K562 (cell line): ENCODE data around the gene HTR2B. TPM values are rescaled to one million over a fixed set of nuclear protein-coding genes. Genes with fewer than 3 reads are reported as not detected.

Source experiments
- ATAC-seq: fragments of 200-7000 bp; cut with Tn5 transposase; 3 replicates; pipeline ENCODE4 v1.9.1; 2020; ENCODE audit warnings: moderate library complexity
- BruUV-seq: library from RNA; stranded (reverse); fragments of 400-500 nt; replicated peaks from 2 replicates; lab custom pipeline; 2021; lab: Mats Ljungman, UMichigan
- CTCF ChIA-PET: fragments of 300-600 bp; formaldehyde crosslinking; extraction: SDS; loops from one replicate; lab custom pipeline; 2021; ENCODE audit warnings: low intra/inter-chr PET ratio; lab: Yijun Ruan, JAX
- POLR2A ChIA-PET: fragments of 300-600, 350-650 bp; sonication (Branson Sonifier 250); formaldehyde crosslinking; extraction: SDS; loops from one replicate; lab custom pipeline; 2021; ENCODE audit warnings: antibody characterized with exemption, inconsistent platforms; lab: Yijun Ruan, JAX
- DNase-seq, 4 experiments: peaks; one replicate each; pipeline versions ENCODE4 v3.0.0 to v3.0.0-alpha.2; 2011 to 2018; ENCODE audit warnings: low spot score in 3 of 4, mixed read lengths in 3 of 4; ENCODE audit errors: extremely low read depth in 1 of 4
- FAIRE-seq: peaks from 2 replicates; lab custom pipeline; 2011; peaks lifted over from hg19 to GRCh38; lab: Jason Lieb, UNC
- H2AFZ ChIP-seq: 2 replicates; pipeline ENCODE4 v1.6.0; 2011; ENCODE audit warnings: low read depth, low read length, control low read depth, inconsistent platforms
- H3K27ac ChIP-seq: fragments of 200-600 bp; 3 replicates; pipeline ENCODE4 v1.8.0; 2011; ENCODE audit warnings: low read depth, mild to moderate bottlenecking, control low read depth, inconsistent platforms, low read length, moderate library complexity, mixed read lengths; ENCODE audit errors: extremely low read depth
- H3K27me3 ChIP-seq, 2 experiments: fragments of 300-600 bp in 1 of 2; 2 replicates in 1 of 2; 3 replicates in 1 of 2; pipeline versions ENCODE4 v1.6.0 to v1.8.0; 2011; ENCODE audit warnings: inconsistent platforms in 2 of 2, low read length in 2 of 2, mild to moderate bottlenecking in 1 of 2, mixed read lengths in 1 of 2, moderate library complexity in 1 of 2; ENCODE audit not compliant: control insufficient read depth in 2 of 2, insufficient read depth in 2 of 2
- H3K36me3 ChIP-seq: fragments of 300-600 bp; 3 replicates; pipeline ENCODE4 v1.8.0; 2011; ENCODE audit warnings: mild to moderate bottlenecking, low read length, inconsistent platforms; ENCODE audit not compliant: control insufficient read depth, insufficient read depth
- H3K4me1 ChIP-seq, 2 experiments: fragments of 200-600 bp in 1 of 2; replicated peaks in 1 of 2; 2 replicates in 1 of 2; 3 replicates in 1 of 2; pipeline versions ENCODE4 v1.5.1 to v1.8.0; 2011; ENCODE audit warnings: inconsistent platforms in 2 of 2, low read length in 2 of 2, mild to moderate bottlenecking in 1 of 2, mixed read lengths in 1 of 2, moderate library complexity in 1 of 2; ENCODE audit not compliant: control insufficient read depth in 2 of 2, insufficient read depth in 2 of 2
- H3K4me2 ChIP-seq: 2 replicates; pipeline ENCODE4 v1.6.1; 2011; ENCODE audit warnings: low read length, control low read depth, inconsistent platforms, mixed read lengths; ENCODE audit not compliant: insufficient read depth
- H3K4me3 ChIP-seq: fragments of 200-600 bp; sonication (generic), shearing (Covaris generic); 2 replicates; pipeline ENCODE4 v1.5.1; 2016; ENCODE audit warnings: control low read depth, inconsistent platforms
- H3K79me2 ChIP-seq: fragments of 200-600 bp; 3 replicates; pipeline ENCODE4 v1.8.0; 2011; ENCODE audit warnings: low read length, inconsistent platforms; ENCODE audit not compliant: control insufficient read depth, insufficient read depth
- H3K9ac ChIP-seq, 2 experiments: 2 replicates each; pipeline versions ENCODE4 v1.6.0 to v1.6.1; 2011; ENCODE audit warnings: low read depth in 2 of 2, low read length in 2 of 2, control low read depth in 1 of 2, inconsistent platforms in 1 of 2, mild to moderate bottlenecking in 1 of 2, mixed read lengths in 1 of 2; ENCODE audit not compliant: insufficient read depth in 1 of 2
- H3K9me1 ChIP-seq: one replicate; pipeline ENCODE4 v1.6.0; 2011; ENCODE audit warnings: inconsistent platforms, mild to moderate bottlenecking, low read length, moderate library complexity; ENCODE audit not compliant: control insufficient read depth, insufficient read depth
- H3K9me3 ChIP-seq: replicated peaks from 2 replicates; pipeline ENCODE4 v1.5.1; 2011; ENCODE audit warnings: low read depth, low read length, inconsistent platforms; ENCODE audit not compliant: control insufficient read depth, insufficient read depth
- H4K20me1 ChIP-seq: replicated peaks from 2 replicates; pipeline ENCODE4 v1.6.1; 2011; ENCODE audit warnings: low read length, inconsistent platforms, mixed read lengths; ENCODE audit not compliant: control insufficient read depth, insufficient read depth
- CBFB ChIP-seq: sonication (generic); formaldehyde crosslinking; IDR thresholded peaks from 2 replicates; pipeline ENCODE4 v1.4.0; 2020; ENCODE audit warnings: mild to moderate bottlenecking, missing genetic modification reagents
- POLR2B ChIP-seq: fragments of 450-650 bp; IDR thresholded peaks from 2 replicates; pipeline ENCODE4 v1.6.1; 2018; ENCODE audit warnings: low read depth; ENCODE audit not compliant: partially characterized antibody
- POLR3G ChIP-seq: IDR thresholded peaks from 2 replicates; pipeline ENCODE4 v1.6.1; 2011; ENCODE audit not compliant: insufficient read length, insufficient replicate concordance; ENCODE audit errors: extremely low read depth
- RB1 ChIP-seq: fragments of 450-650 bp; IDR thresholded peaks from 2 replicates; pipeline ENCODE4 v1.6.1; 2017; ENCODE audit warnings: low read depth, mild to moderate bottlenecking
- STAT5B ChIP-seq: fragments of 250-450 bp; sonication (Bioruptor Pico); IDR thresholded peaks from 2 replicates; pipeline ENCODE4 v1.8.0; 2021; ENCODE audit warnings: mild to moderate bottlenecking, inconsistent platforms
- ZNF174 ChIP-seq: fragments of 250-450 bp; sonication (Bioruptor Pico); IDR thresholded peaks from 2 replicates; pipeline ENCODE4 v1.4.0; 2020; ENCODE audit warnings: mild to moderate bottlenecking
- ZNF3 ChIP-seq: fragments of 250-450 bp; sonication (Bioruptor Pico); IDR thresholded peaks from 2 replicates; pipeline ENCODE4 v1.5.0; 2021; ENCODE audit warnings: mild to moderate bottlenecking, moderate library complexity
- ZNF778 ChIP-seq: fragments of 450-650 bp; formaldehyde crosslinking; IDR thresholded peaks from 2 replicates; pipeline ENCODE4 v1.4.0; 2020; ENCODE audit warnings: mild to moderate bottlenecking, moderate library complexity
- WGBS: fragments of 100-300 bp; shearing (Covaris generic); methylation state at CpG from one replicate; pipeline ENCODE4 v1.1.6; 2016; ENCODE audit warnings: low coverage, mixed read lengths; ENCODE audit not compliant: insufficient coverage; ENCODE audit errors: missing lambda C conversion rate; 5-methylcytosine and 5-hydroxymethylcytosine counted together
- in situ Hi-C: fragments of 300-500 bp; cut with MboI; formaldehyde crosslinking; loops from 4 replicates; pipeline ENCODE4 v1.15.0; 2018; ENCODE audit warnings: inconsistent platforms, mixed read lengths
- intact Hi-C: fragments of 100-400 bp; cut with micrococcal nuclease; formaldehyde crosslinking; loops from 2 replicates; pipeline ENCODE4 v1.14.2; 2022
- polyA plus RNA-seq, 8 experiments: library from polyadenylated mRNA; depleted of rRNA in 4 of 8; stranded (reverse) in 5 of 8; unstranded in 3 of 8; fragments of >200 nt; fragmentation: Nextera tagmentation in 2 of 8; fragmentation: Illumina TruSeq in 1 of 8; extraction: Ambion mirVana in 2 of 8; extraction: Trizol in 1 of 8; gene quantifications; 2 replicates each; pipeline versions ENCODE4 v1.2.1 to v1.2.3, GENCODE V29; 2011 to 2014; ENCODE audit warnings: inconsistent platforms in 1 of 8, missing spikeins in 1 of 8
- total RNA-seq, 7 experiments: library from RNA; depleted of rRNA in 6 of 7; stranded (reverse); fragments of >200 nt in 6 of 7; fragmentation: Illumina TruSeq in 2 of 7; extraction: Trizol in 2 of 7; gene quantifications; 2 replicates each; pipeline versions ENCODE4 v1.2.1 to v1.2.3, GENCODE V29; 2011 to 2021; ENCODE audit warnings: low replicate concordance in 1 of 7
- TF ChIP-seq, protein P1 (sequence below): fragments of 450-650 bp; formaldehyde crosslinking; conservative IDR thresholded peaks from 2 replicates; pipeline ENCODE4 v1.4.0; 2022; ENCODE audit warnings: mild to moderate bottlenecking, missing genetic modification characterization
- TF ChIP-seq, protein P2 (sequence below): fragments of 250-450 bp; sonication (Bioruptor Pico); IDR thresholded peaks from 2 replicates; pipeline ENCODE4 v1.5.0; 2021

The HTR2B gene
- total and polyA plus RNA-seq, 9 of the 15 experiments (the other 6 are each of a cell fraction or from before 2014, with no cell fraction given): not detected

DNA sequence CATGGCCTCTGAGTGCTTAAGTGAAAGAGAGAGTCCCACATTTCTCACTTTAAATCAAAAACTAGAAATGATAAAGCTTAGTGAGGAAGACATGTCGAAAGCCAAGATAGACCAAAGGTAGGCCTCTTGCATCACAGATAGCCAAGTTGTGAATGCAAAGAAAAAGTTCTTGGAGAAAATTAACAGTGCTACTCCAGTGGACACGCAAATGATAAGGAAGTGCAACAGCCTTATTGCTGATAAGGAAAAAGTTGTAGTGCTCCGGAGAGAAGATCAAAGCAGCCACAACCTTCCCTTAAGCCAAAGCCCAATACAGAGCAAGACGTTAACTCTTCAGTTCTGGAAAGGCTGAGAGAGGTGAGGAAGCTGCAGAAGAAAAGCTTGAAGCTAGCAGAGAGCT lies 36.1 kb downstream of the HTR2B start:
- POLR2A ChIA-PET: interaction anchor here (1.0 kb wide), 1 partner anchor 13 kb away, joined by 4 read pairs; no protein-coding TSS in a partner anchor
- no peak for FAIRE-seq
- in situ Hi-C loops: no loop called here

DNA sequence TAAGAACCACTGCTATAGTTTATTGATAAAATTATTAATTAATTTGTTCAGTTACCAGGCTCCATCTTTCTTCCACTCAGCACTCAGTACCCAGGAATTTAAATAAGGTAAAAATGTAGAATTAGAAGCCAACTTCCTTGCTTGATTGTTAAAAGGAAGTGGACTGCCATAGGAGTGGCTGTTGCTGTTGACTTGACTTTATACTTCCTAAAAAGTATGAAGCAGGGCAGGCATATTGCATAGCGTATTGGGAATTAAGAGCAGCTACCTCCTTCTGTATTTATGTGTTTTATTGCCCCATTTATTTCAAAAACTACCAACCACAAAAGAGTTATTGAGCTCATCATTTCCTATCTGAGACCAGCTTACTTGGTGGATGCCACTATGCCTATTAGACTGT lies 40.3 kb downstream of the HTR2B start:
- H3K27me3 ChIP-seq: no peaks in the 10 kb centered on the region
- H4K20me1 ChIP-seq: no peaks in the 10 kb centered on the region
- intact Hi-C loops (no loop called here), in situ Hi-C loops (no loop called here)
- H3K4me2 ChIP-seq: no peak overlapping the region
- H3K9ac ChIP-seq: no peak overlapping the region
- ATAC-seq: no peak
- BruUV-seq: no TSS peak
- no peaks in the 10 kb centered on the region for H3K9me1 ChIP-seq
- H3K27ac ChIP-seq: no peak overlapping the region
- no peaks in the 10 kb centered on the region for H3K4me1 ChIP-seq
- H3K9me3 ChIP-seq: no peaks in the 10 kb centered on the region
- H2AFZ ChIP-seq: no peak overlapping the region
- CTCF ChIA-PET: no interaction called here
- FAIRE-seq: no peak
- H3K36me3 ChIP-seq: peaks cover 85% of the 10 kb centered on the region
- no peak overlapping the region for H3K4me3 ChIP-seq
- 100% methylated on average over 1 of the region's 1 CpG for WGBS
- H3K79me2 ChIP-seq: no peaks in the 10 kb centered on the region
- TF ChIP-seq STAT5B (CRISPR knock-in tag) (no peak), ZNF778 (CRISPR knock-in tag) (no peak)
- TF ChIP-seq, protein P1, sequence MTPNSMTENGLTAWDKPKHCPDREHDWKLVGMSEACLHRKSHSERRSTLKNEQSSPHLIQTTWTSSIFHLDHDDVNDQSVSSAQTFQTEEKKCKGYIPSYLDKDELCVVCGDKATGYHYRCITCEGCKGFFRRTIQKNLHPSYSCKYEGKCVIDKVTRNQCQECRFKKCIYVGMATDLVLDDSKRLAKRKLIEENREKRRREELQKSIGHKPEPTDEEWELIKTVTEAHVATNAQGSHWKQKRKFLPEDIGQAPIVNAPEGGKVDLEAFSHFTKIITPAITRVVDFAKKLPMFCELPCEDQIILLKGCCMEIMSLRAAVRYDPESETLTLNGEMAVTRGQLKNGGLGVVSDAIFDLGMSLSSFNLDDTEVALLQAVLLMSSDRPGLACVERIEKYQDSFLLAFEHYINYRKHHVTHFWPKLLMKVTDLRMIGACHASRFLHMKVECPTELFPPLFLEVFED (CRISPR knock-in tag): no peak
- TF ChIP-seq, protein P2, sequence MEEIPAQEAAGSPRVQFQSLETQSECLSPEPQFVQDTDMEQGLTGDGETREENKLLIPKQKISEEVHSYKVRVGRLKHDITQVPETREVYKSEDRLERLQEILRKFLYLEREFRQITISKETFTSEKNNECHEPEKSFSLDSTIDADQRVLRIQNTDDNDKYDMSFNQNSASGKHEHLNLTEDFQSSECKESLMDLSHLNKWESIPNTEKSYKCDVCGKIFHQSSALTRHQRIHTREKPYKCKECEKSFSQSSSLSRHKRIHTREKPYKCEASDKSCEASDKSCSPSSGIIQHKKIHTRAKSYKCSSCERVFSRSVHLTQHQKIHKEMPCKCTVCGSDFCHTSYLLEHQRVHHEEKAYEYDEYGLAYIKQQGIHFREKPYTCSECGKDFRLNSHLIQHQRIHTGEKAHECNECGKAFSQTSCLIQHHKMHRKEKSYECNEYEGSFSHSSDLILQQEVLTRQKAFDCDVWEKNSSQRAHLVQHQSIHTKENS (CRISPR knock-in tag): no peak
- POLR2A ChIA-PET: interaction anchor here (0.7 kb wide), 1 partner anchor 78 kb away, joined by 6 read pairs; no protein-coding TSS in a partner anchor
- DNase-seq: no peak

More for the DNA sequence above, 36.1 kb downstream of the HTR2B start:
- Histone ChIP-seq H4K20me1 (no peaks in the 10 kb centered on the region), H3K4me2 (no peak overlapping the region), H3K9ac (no peak overlapping the region), H3K9me3 (no peaks in the 10 kb centered on the region), H3K36me3 (peaks cover 72% of the 10 kb centered on the region), H2AFZ (no peak overlapping the region), H3K27me3 (no peaks in the 10 kb centered on the region), H3K79me2 (no peaks in the 10 kb centered on the region; the same call in 2 of the 3 replicates), H3K9me1 (no peaks in the 10 kb centered on the region), H3K4me1 (no peaks in the 10 kb centered on the region), H3K4me3 (no peak overlapping the region), H3K27ac (no peak overlapping the region)
- TF ChIP-seq POLR2B: no peak
- no peak for TF ChIP-seq CBFB (CRISPR knock-in tag)
- no peak for TF ChIP-seq ZNF174 (CRISPR knock-in tag)
- TF ChIP-seq POLR3G: no peak
- no peak for TF ChIP-seq ZNF3
- no peak for TF ChIP-seq RB1
- 36% methylated on average over 4 of the region's 4 CpGs for WGBS
- CTCF ChIA-PET: no interaction called here
- intact Hi-C loops: no loop called here
- no peak for DNase-seq
- no peak for ATAC-seq
- no TSS peak for BruUV-seq
